Prostate gland (tissue), 2 donors: ENCODE data around the gene DNASE1. TPM values are rescaled to one million over a fixed set of nuclear protein-coding genes. Genes with fewer than 3 reads are reported as not detected.

Experiments
- DNase-seq: peaks from one replicate; pipeline ENCODE4 v3.0.0-alpha.2; 2019; ENCODE audit warnings: low spot score
- H3K27ac ChIP-seq, 2 donors: fragments of 200-600 bp; sonication (generic); 2 replicates each; pipeline ENCODE4 v1.5.1; 2017 to 2019
- H3K27me3 ChIP-seq: fragments of 200-600 bp; sonication (generic); replicated peaks from 2 replicates; pipeline ENCODE4 v1.5.1; 2019; ENCODE audit not compliant: insufficient read depth
- H3K36me3 ChIP-seq, 2 donors: fragments of 200-600 bp; sonication (generic); 1 replicate in 1 of 2; 2 replicates in 1 of 2; pipeline versions ENCODE4 v1.5.1 to v1.8.1; 2017 to 2019
- H3K4me1 ChIP-seq: fragments of 200-600 bp; sonication (generic); replicated peaks from 2 replicates; pipeline ENCODE4 v1.5.1; 2019
- H3K4me3 ChIP-seq, 2 donors: fragments of 200-600 bp; sonication (generic); 2 replicates each; pipeline ENCODE4 v1.5.1; 2017 to 2019
- H3K9me3 ChIP-seq: fragments of 200-600 bp; sonication (generic); 2 replicates; pipeline ENCODE4 v1.5.1; 2017
- POLR2A ChIP-seq: fragments of 450-650 bp; IDR thresholded peaks from one replicate; pipeline ENCODE4 v1.6.1; 2016; ENCODE audit warnings: antibody characterized with exemption, mild to moderate bottlenecking
- POLR2AphosphoS5 ChIP-seq: sonication (generic); formaldehyde crosslinking; IDR thresholded peaks from one replicate; pipeline ENCODE4 v1.6.1; 2017; ENCODE audit warnings: antibody characterized with exemption
- WGBS: methylation state at CpG from one replicate; pipeline ENCODE4 v1.1.5; 2018; 5-methylcytosine and 5-hydroxymethylcytosine counted together
- intact Hi-C: fragments of 100-400 bp; cut with DNase I; formaldehyde crosslinking; loops from one replicate; pipeline ENCODE4 v1.14.2; 2022
- total RNA-seq, 2 donors: library from RNA; depleted of rRNA; stranded (reverse); fragments of >200 nt; gene quantifications; one replicate each; pipeline ENCODE4 v1.1.0, GENCODE V29; 2016
- TF ChIP-seq, protein P1 (sequence below), 4 experiments: fragments of 200-600 bp in 2 of 4; fragments of 450-650 bp in 2 of 4; sonication (generic) in 2 of 4; IDR thresholded peaks; 1 replicate in 3 of 4; 2 replicates in 1 of 4; pipeline ENCODE4 v1.5.1; 2016 to 2019; ENCODE audit warnings: antibody characterized with exemption in 4 of 4, mild to moderate bottlenecking in 2 of 4, moderate library complexity in 2 of 4

The DNASE1 gene
- total RNA-seq, 2 donors from 2014 or later = 41.9 to 50.6 TPM

DNA sequence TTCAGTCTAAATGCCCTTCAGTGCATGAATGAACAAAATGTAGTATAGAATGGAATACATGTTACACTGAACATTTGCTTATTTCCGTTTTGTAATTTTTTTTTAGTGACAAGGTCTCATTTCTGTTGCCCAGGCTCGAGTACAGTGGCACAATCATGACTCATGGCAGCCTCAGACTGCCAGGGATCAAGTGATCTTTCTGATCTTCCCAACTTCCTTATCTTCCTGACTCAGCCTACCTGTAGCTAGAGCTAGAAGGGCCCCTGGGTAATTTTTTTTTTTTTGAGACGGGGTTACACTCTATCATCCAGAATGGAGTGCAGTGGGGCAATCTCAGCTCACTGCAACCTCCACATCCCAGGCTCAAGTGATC, 35.7 kb upstream of the DNASE1 start:
- TF ChIP-seq, protein P1, sequence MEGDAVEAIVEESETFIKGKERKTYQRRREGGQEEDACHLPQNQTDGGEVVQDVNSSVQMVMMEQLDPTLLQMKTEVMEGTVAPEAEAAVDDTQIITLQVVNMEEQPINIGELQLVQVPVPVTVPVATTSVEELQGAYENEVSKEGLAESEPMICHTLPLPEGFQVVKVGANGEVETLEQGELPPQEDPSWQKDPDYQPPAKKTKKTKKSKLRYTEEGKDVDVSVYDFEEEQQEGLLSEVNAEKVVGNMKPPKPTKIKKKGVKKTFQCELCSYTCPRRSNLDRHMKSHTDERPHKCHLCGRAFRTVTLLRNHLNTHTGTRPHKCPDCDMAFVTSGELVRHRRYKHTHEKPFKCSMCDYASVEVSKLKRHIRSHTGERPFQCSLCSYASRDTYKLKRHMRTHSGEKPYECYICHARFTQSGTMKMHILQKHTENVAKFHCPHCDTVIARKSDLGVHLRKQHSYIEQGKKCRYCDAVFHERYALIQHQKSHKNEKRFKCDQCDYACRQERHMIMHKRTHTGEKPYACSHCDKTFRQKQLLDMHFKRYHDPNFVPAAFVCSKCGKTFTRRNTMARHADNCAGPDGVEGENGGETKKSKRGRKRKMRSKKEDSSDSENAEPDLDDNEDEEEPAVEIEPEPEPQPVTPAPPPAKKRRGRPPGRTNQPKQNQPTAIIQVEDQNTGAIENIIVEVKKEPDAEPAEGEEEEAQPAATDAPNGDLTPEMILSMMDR (IDR thresholded peaks at IDR 0.05) = no peak
- no peak for DNase-seq
- 76% methylated on average over 3 of the region's 3 CpGs for WGBS

DNA sequence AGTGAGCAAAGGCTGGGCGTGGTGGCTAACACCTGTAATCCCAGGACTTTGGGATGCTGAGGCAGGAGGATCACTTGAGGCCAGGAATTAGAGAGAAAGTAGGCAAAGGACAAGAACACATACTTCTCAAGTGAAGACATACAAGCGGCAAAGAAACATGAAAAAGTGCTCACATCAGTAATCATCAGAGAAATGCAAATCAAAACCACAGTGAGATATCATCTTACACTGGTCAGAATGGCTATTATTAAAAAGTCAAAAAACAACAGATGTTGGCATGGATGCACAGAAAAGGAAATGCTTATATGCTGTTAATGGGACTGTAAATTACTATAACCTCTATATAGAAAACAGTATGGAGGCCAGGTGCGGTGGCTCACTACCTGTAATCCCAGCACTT, 30.8 kb upstream of the DNASE1 start:
- no peak for DNase-seq
- 82% methylated on average over 3 of the region's 3 CpGs for WGBS
- Histone ChIP-seq H3K27ac (no peak overlapping the region), H3K4me1 (no peaks in the 10 kb centered on the region), H3K36me3 (no peaks in the 10 kb centered on the region), H3K4me3 (no peak overlapping the region), H3K27me3 (no peaks in the 10 kb centered on the region), H3K9me3 (no peaks in the 10 kb centered on the region)
- intact Hi-C loops = no loop called here
- TF ChIP-seq POLR2AphosphoS5 (no peak), POLR2A (no peak)
- TF ChIP-seq, protein P1 (IDR thresholded peaks at IDR 0.05) = no peak

More for the DNA sequence above, 35.7 kb upstream of the DNASE1 start:
- Histone ChIP-seq H3K4me1 (no peaks in the 10 kb centered on the region), H3K9me3 (no peaks in the 10 kb centered on the region), H3K4me3 (no peak overlapping the region), H3K27me3 (no peaks in the 10 kb centered on the region), H3K36me3 (no peaks in the 10 kb centered on the region), H3K27ac (no peak overlapping the region)
- intact Hi-C loops = no loop called here

DNA sequence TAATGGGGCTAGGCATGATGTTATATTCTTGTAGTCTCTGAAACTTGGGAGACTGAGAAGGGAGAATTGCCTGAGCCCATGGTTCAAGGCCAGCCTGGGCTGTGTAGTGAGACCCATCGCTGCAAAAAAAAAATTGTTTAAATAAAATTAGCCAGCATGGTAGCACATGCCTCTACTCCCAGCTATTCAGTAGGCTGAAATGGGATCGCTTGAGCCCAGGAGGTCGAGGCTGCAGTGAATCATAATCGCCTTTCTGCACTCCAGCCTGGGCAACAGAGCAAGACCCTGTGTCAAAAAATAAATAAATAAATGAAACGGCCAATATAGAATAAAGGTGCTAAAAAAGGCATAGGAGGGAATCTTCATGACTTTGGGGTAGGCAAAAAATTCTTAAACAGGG, 29.2 kb upstream of the DNASE1 start:
- Histone ChIP-seq H3K36me3 (no peaks in the 10 kb centered on the region), H3K27me3 (no peaks in the 10 kb centered on the region), H3K9me3 (no peaks in the 10 kb centered on the region), H3K27ac (no peak overlapping the region), H3K4me1 (no peaks in the 10 kb centered on the region), H3K4me3 (no peak overlapping the region)
- intact Hi-C loops = no loop called here
- DNase-seq = no peak
- TF ChIP-seq, protein P1 (IDR thresholded peaks at IDR 0.05) = no peak
- TF ChIP-seq POLR2AphosphoS5 = no peak
- TF ChIP-seq POLR2A = no peak
- WGBS = 94% methylated on average over 5 of the region's 5 CpGs

DNA sequence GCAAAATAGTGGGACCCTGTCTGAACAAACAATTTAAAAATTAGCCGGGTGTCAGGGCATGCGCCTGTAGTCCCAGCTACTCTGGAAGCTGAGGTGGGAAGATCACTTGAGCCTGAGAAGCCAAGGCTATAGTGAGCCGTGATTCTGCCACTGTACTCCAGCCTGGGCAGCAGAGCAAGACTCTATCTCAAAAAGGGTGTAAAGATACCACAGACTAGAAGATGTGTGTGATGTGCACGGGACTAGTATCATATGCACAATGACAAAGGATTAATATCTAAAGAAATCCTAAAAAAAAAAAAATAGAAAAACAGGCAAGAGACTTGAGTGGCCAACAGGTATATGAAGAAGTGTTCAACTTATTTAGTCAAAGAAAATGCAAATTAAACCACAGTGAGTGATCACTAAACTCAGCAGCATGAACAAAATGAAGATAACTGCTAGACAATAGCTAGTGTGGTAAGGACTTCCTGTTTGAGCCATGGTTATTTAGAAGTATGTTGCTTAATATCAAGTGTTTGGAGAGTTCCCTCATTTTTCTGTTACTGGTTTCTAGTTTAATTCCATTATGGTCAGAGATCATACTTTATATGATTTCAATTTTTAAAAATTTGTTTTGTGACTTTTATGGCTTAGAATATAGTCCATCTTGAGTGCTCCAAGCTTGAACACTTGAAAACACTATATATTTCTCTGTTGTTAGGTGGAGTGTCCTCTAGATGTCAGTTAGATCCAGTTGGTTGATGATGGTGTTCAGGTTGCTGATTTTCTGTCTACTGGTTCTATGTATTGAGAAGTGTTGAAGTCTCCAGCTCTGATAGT, 28.4 kb upstream of the DNASE1 start:
- Histone ChIP-seq H3K36me3 (no peaks in the 10 kb centered on the region), H3K4me1 (no peaks in the 10 kb centered on the region), H3K27me3 (no peaks in the 10 kb centered on the region), H3K9me3 (no peaks in the 10 kb centered on the region), H3K27ac (no peak overlapping the region), H3K4me3 (no peak overlapping the region)
- 89% methylated on average over 4 of the region's 4 CpGs for WGBS
- no peak for DNase-seq
- intact Hi-C loops = no loop called here
- no peak for TF ChIP-seq POLR2AphosphoS5
- TF ChIP-seq, protein P1 (IDR thresholded peaks at IDR 0.05) = no peak

DNA sequence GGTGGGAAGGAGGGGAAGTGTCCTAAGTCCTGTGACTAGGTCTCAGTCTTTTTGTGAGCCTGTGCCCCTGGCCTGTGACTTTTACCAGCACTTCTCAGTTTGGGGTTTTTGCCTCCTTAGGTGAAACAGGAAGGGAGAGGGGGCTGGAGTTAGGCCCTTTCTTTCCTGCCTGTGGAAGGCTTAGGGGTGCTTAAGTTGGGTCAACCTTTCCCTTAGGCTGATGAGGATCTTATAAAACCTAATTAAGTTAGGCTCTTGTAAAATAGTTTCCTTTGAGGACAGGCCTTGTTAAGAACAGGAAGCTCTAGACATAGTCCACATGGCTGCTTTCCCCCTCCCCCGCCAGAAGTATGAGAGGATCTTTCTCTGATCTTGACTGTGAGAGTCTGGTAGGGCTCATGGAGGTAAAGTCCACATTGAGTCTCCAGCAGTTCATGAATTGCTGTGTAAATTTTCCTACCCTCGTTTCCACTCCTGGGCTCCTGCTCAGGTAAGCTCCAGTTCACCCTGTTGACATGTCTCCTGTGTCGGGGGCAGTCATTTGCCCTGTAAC, 17.0 kb upstream of the DNASE1 start:
- Histone ChIP-seq H3K4me3 (no peak overlapping the region), H3K27ac (no peak overlapping the region), H3K9me3 (no peaks in the 10 kb centered on the region), H3K27me3 (no peaks in the 10 kb centered on the region), H3K4me1 (peaks cover 5% of the 10 kb centered on the region), H3K36me3 (no peaks in the 10 kb centered on the region)
- intact Hi-C loops = no loop called here
- TF ChIP-seq, protein P1 (IDR thresholded peaks at IDR 0.05) = no peak
- TF ChIP-seq POLR2AphosphoS5 = no peak
- no peak for TF ChIP-seq POLR2A
- DNase-seq = no peak
- WGBS = 62% methylated on average over 3 of the region's 3 CpGs
